GM23248 (cell line): ENCODE measurements around the gene TH. TPM values are rescaled to one million over a fixed set of nuclear protein-coding genes. Genes with fewer than 3 reads are reported as not detected.

Experiments
- DNase-seq: peaks from one replicate; pipeline ENCODE4 v3.0.0-alpha.2; 2015
- H2AFZ ChIP-seq: fragments of 200-600 bp; sonication (generic); 2 replicates; pipeline ENCODE4 v1.6.1; 2016; ENCODE audit warnings: antibody characterized with exemption
- H3F3A ChIP-seq: fragments of 200-600 bp; sonication (generic); 2 replicates; pipeline ENCODE4 v1.6.1; 2016; ENCODE audit warnings: mild to moderate bottlenecking, antibody characterized with exemption, mixed run types; ENCODE audit not compliant: insufficient read depth
- H3K27ac ChIP-seq: fragments of 200-600 bp; sonication (generic); 2 replicates; pipeline ENCODE4 v1.5.1; 2016; ENCODE audit warnings: mild to moderate bottlenecking
- H3K27me3 ChIP-seq: fragments of 200-600 bp; sonication (generic); replicated peaks from 2 replicates; pipeline ENCODE4 v1.6.1; 2016; ENCODE audit warnings: mild to moderate bottlenecking; ENCODE audit not compliant: insufficient read depth
- H3K36me3 ChIP-seq: fragments of 200-600 bp; sonication (generic); 2 replicates; pipeline ENCODE4 v1.6.1; 2016; ENCODE audit warnings: low read depth, mild to moderate bottlenecking
- H3K4me1 ChIP-seq: fragments of 200-600 bp; sonication (generic); 2 replicates; pipeline ENCODE4 v1.6.1; 2016; ENCODE audit warnings: mild to moderate bottlenecking; ENCODE audit not compliant: insufficient read depth
- H3K4me2 ChIP-seq: fragments of 200-600 bp; sonication (generic); one replicate; pipeline ENCODE4 v1.6.1; 2016; ENCODE audit warnings: mild to moderate bottlenecking; ENCODE audit not compliant: unreplicated experiment
- H3K4me3 ChIP-seq: fragments of 200-600 bp; sonication (generic); 2 replicates; pipeline ENCODE4 v1.5.1; 2016; ENCODE audit warnings: mild to moderate bottlenecking
- H3K79me2 ChIP-seq: fragments of 200-600 bp; sonication (generic); 2 replicates; pipeline ENCODE4 v1.6.1; 2016; ENCODE audit warnings: mild to moderate bottlenecking; ENCODE audit not compliant: insufficient read depth
- H3K9ac ChIP-seq: fragments of 200-600 bp; sonication (generic); 2 replicates; pipeline ENCODE4 v1.6.1; 2016; ENCODE audit warnings: mild to moderate bottlenecking
- H3K9me2 ChIP-seq: fragments of 200-600 bp; sonication (generic); 2 replicates; pipeline ENCODE4 v1.6.1; 2016; ENCODE audit warnings: mixed run types, mild to moderate bottlenecking, moderate library complexity; ENCODE audit not compliant: insufficient read depth
- H3K9me3 ChIP-seq: fragments of 200-600 bp; sonication (generic); one replicate; pipeline ENCODE4 v1.6.1; 2017; ENCODE audit warnings: low read depth
- H4K20me1 ChIP-seq: fragments of 200-600 bp; sonication (generic); 2 replicates; pipeline ENCODE4 v1.6.0; 2016; ENCODE audit not compliant: insufficient read depth
- EZH2 ChIP-seq: fragments of 200-600 bp; sonication (generic); IDR thresholded peaks from 2 replicates; pipeline ENCODE4 v1.6.1; 2018; ENCODE audit warnings: antibody characterized with exemption, mild to moderate bottlenecking; ENCODE audit not compliant: insufficient read depth, poor library complexity, severe bottlenecking
- EZH2phosphoT487 ChIP-seq: fragments of 200-600 bp; sonication (generic); IDR thresholded peaks from 2 replicates; pipeline ENCODE4 v1.6.1; 2018; ENCODE audit warnings: antibody characterized with exemption, moderate library complexity, mild to moderate bottlenecking, low read depth; ENCODE audit not compliant: insufficient read depth
- WGBS, 2 experiments: methylation state at CpG; one replicate each; pipeline ENCODE4 v1.1.6; 2015 to 2017; ENCODE audit warnings: low lambda C conversion rate in 2 of 2, low coverage in 1 of 2; ENCODE audit errors: missing lambda C conversion rate in 2 of 2; 5-methylcytosine and 5-hydroxymethylcytosine counted together
- in situ Hi-C: fragments of 300-500 bp; cut with MboI; formaldehyde crosslinking; loops from 2 replicates; pipeline ENCODE4 v1.15.0; 2020
- polyA plus RNA-seq: library from polyadenylated mRNA; unstranded; fragments of >200 nt; fragmentation: Nextera tagmentation; extraction: Ambion mirVana; gene quantifications from 2 replicates; pipeline ENCODE4 v1.2.1, GENCODE V29; 2016
- total RNA-seq: library from RNA; depleted of rRNA; stranded (reverse); fragments of >200 nt; shearing (Covaris generic); gene quantifications from 2 replicates; pipeline ENCODE4 v1.2.3, GENCODE V29; 2014

The TH gene
- total and polyA plus RNA-seq, 2 experiments from 2014 or later = not detected

DNA sequence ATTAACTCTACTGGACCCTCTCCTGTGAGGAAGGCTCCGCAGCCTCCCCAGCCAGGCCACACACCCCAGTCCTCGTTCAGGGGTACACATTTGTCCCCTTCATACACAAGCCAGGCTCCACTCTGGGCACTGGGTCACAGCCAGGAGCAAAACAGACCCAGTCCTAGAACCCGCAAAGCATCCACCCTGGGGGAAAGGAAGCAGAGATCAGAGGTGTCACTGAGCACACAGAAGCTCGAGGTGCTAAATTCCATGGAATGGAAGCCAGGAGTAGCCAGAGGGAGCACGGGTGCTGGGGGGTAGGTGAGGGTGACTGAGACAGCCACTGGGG lies 43.6 kb upstream of the TH start:
- WGBS, 2 experiments = 50 to 58% methylated on average over 5 of the region's 5 CpGs
- Histone ChIP-seq H3K79me2 (no peaks in the 10 kb centered on the region), H3F3A (no peaks in the 10 kb centered on the region), H3K9ac (no peak overlapping the region), H3K4me3 (no peak overlapping the region), H3K27ac (no peak overlapping the region), H2AFZ (no peak overlapping the region), H3K27me3 (peaks cover 22% of the 10 kb centered on the region), H3K9me3 (no peaks in the 10 kb centered on the region), H3K4me2 (no peak overlapping the region), H3K4me1 (no peaks in the 10 kb centered on the region), H3K36me3 (no peaks in the 10 kb centered on the region), H3K9me2 (no peaks in the 10 kb centered on the region), H4K20me1 (no peaks in the 10 kb centered on the region)
- in situ Hi-C loops = no loop called here
- TF ChIP-seq EZH2 = no peak
- no peak for TF ChIP-seq EZH2phosphoT487
- DNase-seq = no peak

- Histone ChIP-seq H3F3A (no peaks in the 10 kb centered on the region), H3K27ac (no peak overlapping the region), H3K4me1 (no peaks in the 10 kb centered on the region), H3K9me3 (no peaks in the 10 kb centered on the region), H3K36me3 (no peaks in the 10 kb centered on the region), H4K20me1 (no peaks in the 10 kb centered on the region), H2AFZ (no peak overlapping the region), H3K79me2 (no peaks in the 10 kb centered on the region), H3K27me3 (peaks cover 17% of the 10 kb centered on the region), H3K4me3 (no peak overlapping the region), H3K9ac (no peak overlapping the region), H3K9me2 (no peaks in the 10 kb centered on the region), H3K4me2 (no peak overlapping the region)
- no peak for DNase-seq
- WGBS, 2 experiments = 50 to 60% methylated on average over 26 to 28 of the region's 28 CpGs
- in situ Hi-C loops = no loop called here
- TF ChIP-seq EZH2phosphoT487 = no peak
- TF ChIP-seq EZH2 = no peak
Measured at GRCh38 chr11:2214527-2215229, 43.1 kb upstream of the TH start.

DNA sequence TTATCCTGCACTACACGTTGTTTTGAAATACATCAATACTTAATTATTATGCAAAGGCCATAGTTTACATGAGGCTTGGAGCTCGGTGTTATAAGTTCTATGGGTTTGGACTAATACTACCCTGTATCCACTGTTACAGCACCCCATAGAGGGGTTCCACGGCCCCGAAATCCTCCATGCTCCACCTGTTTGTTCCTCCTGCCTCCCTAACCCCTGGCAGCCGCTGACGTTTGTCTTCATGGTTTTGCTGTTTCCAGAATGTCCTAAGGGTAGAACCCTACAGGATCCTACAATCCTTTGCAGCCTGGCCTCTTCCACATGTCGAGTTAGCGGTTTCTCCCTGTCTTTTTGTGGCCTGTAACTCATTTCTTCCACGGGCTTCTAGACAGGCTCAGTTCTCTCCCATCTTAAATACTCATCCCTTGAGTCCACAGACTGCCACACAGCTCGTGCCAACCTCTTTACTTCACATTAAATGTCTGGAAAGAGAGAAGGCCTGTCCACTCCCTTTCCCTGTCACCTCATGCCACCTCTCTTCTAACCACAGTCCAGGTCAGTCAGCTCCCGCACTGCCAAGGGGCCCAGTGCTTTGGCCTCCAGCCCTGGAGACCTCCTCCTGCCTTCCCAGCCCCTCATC lies 42.4 kb upstream of the TH start:
- in situ Hi-C loops = no loop called here
- Histone ChIP-seq H3K27ac (no peak overlapping the region), H3F3A (no peaks in the 10 kb centered on the region), H2AFZ (no peak overlapping the region), H3K9me2 (no peaks in the 10 kb centered on the region), H3K79me2 (no peaks in the 10 kb centered on the region), H3K4me3 (no peak overlapping the region), H3K9ac (no peak overlapping the region), H3K4me2 (no peak overlapping the region), H3K4me1 (no peaks in the 10 kb centered on the region), H4K20me1 (no peaks in the 10 kb centered on the region), H3K36me3 (no peaks in the 10 kb centered on the region), H3K9me3 (no peaks in the 10 kb centered on the region), H3K27me3 (peaks cover 14% of the 10 kb centered on the region)
- 27 to 28% methylated on average over 11 of the region's 11 CpGs for WGBS, 2 experiments
- TF ChIP-seq EZH2phosphoT487 = no peak
- TF ChIP-seq EZH2 = peak; percentile 48
- no peak for DNase-seq

DNA sequence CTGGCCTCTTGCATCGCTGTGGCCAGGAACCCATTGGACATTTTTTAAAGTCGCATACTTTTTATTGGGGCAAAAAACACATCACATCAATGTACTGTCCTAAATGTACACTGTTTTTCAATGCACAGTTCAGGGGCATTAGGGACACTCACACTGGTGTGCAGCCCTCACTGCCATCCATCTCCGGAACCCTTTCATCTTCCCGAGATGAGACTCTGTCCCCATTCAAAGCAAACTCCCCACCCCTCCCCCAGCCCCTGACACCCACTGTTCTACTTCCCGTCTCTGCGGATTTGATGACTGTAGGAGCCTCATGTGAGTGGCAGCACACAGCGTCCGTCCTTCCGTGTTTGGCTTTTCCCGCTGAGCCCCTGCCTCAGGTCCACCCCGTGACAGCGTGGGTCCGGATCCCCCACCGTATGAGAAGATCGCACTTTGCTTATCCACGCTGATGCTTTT lies 41.8 kb upstream of the TH start:
- no peak overlapping the region for H3K4me3 ChIP-seq
- no peaks in the 10 kb centered on the region for H3K9me2 ChIP-seq
- no peaks in the 10 kb centered on the region for H3K4me1 ChIP-seq
- TF ChIP-seq EZH2 (no peak), EZH2phosphoT487 (no peak)
- 29 to 35% methylated on average over 16 of the region's 16 CpGs for WGBS, 2 experiments
- no peak overlapping the region for H3K4me2 ChIP-seq
- H4K20me1 ChIP-seq = no peaks in the 10 kb centered on the region
- H3K27me3 ChIP-seq = peaks cover 14% of the 10 kb centered on the region
- H3K9me3 ChIP-seq = no peaks in the 10 kb centered on the region
- no peak overlapping the region for H3K9ac ChIP-seq
- H3K27ac ChIP-seq = no peak overlapping the region
- H3K79me2 ChIP-seq = no peaks in the 10 kb centered on the region
- no peak overlapping the region for H2AFZ ChIP-seq
- no peak for DNase-seq
- H3K36me3 ChIP-seq = no peaks in the 10 kb centered on the region
- in situ Hi-C loops = no loop called here
- no peaks in the 10 kb centered on the region for H3F3A ChIP-seq
